Endothelial cell (in vitro differentiated cells): ENCODE data around the gene CYTH2. TPM values are rescaled to one million over a fixed set of nuclear protein-coding genes. Genes with fewer than 3 reads are reported as not detected.
A peak's percentile ranks its signal among the peaks of the same experiment; 100 is the strongest.

Experiments used
- DNase-seq: peaks from one replicate; pipeline ENCODE4 v3.0.0; 2021; ENCODE audit warnings: low spot score
- H3K27ac Mint-ChIP-seq: one replicate; pipeline ENCODE4 v1.8.0; 2021; ENCODE audit warnings: mixed read lengths, inconsistent platforms; ENCODE audit not compliant: unreplicated experiment
- H3K27me3 Mint-ChIP-seq: one replicate; pipeline ENCODE4 v1.8.0; 2021; ENCODE audit warnings: mild to moderate bottlenecking, moderate library complexity, mixed read lengths, inconsistent platforms; ENCODE audit not compliant: unreplicated experiment
- H3K36me3 Mint-ChIP-seq: one replicate; pipeline ENCODE4 v1.8.0; 2021; ENCODE audit warnings: mild to moderate bottlenecking, low read depth, mixed read lengths, inconsistent platforms; ENCODE audit not compliant: unreplicated experiment
- H3K4me1 Mint-ChIP-seq: one replicate; pipeline ENCODE4 v1.8.0; 2021; ENCODE audit warnings: mild to moderate bottlenecking, mixed read lengths, inconsistent platforms; ENCODE audit not compliant: unreplicated experiment
- H3K4me3 Mint-ChIP-seq: one replicate; pipeline ENCODE4 v1.8.0; 2021; ENCODE audit warnings: mild to moderate bottlenecking, mixed read lengths, inconsistent platforms; ENCODE audit not compliant: unreplicated experiment
- H3K9me3 Mint-ChIP-seq: one replicate; pipeline ENCODE4 v1.8.0; 2021; ENCODE audit warnings: mixed read lengths, inconsistent platforms; ENCODE audit not compliant: unreplicated experiment
- total RNA-seq: library from RNA; stranded (reverse); fragmentation: NEBNext Ultra II Directional; extraction: Animal tissue kit (Norgen Biotek cat#: 25700); gene quantifications from one replicate; pipeline ENCODE4 v1.2.1, GENCODE V29; 2021; ENCODE audit not compliant: unreplicated experiment
- TF ChIP-seq, protein P1 (sequence below): fragments of 200-600 bp; sonication (generic); IDR thresholded peaks from one replicate; pipeline ENCODE4 v1.5.0; 2021; ENCODE audit warnings: antibody characterized with exemption; ENCODE audit not compliant: unreplicated experiment

CYTH2 gene
- total RNA-seq, 1 donor from 2014 or later: 165 TPM

DNA sequence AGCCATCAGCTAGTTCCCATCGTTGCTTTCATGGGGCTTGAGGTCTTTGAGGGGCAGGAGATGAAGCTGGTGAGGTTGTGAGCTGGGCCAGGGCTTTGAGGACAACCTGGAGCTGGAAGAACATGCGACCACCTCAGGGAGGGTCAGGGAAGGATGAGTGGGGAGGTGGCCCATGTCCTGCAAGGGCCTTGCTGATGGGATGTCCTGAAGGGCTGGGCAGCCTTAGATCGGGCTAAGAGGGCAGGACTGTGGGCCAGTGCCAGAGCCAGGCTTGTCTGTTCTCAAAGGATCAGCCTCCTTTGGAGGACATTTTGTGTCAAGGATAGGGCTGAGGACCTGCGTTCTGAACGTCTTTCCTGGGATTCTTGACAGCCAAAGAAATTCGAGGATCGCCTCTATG, 10.5 kb downstream of the CYTH2 start:
- peaks cover 19% of the 10 kb centered on the region for H3K4me1 Mint-ChIP-seq
- peak overlapping the region; percentile 52 for H3K27ac Mint-ChIP-seq
- H3K27me3 Mint-ChIP-seq: peaks cover 37% of the 10 kb centered on the region
- no peaks in the 10 kb centered on the region for H3K9me3 Mint-ChIP-seq
- H3K36me3 Mint-ChIP-seq: peaks cover 18% of the 10 kb centered on the region
- H3K4me3 Mint-ChIP-seq: peak overlapping the region; percentile 72
- DNase-seq: no peak
- TF ChIP-seq, protein P1, sequence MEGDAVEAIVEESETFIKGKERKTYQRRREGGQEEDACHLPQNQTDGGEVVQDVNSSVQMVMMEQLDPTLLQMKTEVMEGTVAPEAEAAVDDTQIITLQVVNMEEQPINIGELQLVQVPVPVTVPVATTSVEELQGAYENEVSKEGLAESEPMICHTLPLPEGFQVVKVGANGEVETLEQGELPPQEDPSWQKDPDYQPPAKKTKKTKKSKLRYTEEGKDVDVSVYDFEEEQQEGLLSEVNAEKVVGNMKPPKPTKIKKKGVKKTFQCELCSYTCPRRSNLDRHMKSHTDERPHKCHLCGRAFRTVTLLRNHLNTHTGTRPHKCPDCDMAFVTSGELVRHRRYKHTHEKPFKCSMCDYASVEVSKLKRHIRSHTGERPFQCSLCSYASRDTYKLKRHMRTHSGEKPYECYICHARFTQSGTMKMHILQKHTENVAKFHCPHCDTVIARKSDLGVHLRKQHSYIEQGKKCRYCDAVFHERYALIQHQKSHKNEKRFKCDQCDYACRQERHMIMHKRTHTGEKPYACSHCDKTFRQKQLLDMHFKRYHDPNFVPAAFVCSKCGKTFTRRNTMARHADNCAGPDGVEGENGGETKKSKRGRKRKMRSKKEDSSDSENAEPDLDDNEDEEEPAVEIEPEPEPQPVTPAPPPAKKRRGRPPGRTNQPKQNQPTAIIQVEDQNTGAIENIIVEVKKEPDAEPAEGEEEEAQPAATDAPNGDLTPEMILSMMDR: no peak

DNA sequence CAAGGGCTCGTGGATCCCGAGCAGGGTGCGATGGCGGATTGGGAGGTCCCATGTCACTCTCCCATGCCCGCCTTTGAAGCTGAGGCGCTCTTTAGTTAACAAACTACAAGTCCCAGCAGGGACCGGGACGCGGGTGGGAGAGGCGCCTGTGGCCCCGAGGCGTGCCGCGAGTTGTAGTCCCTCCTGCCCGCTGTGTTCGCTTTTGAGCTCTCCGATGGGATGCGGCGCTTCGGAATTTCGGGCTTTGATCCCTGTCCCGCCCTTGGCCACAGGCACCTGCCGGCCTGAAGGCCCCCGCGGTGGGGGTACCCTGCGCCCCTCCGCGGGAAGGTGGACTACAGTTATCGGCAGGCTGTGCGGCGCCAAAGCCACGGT, 11.0 kb downstream of the CYTH2 start:
- no peak for DNase-seq
- Mint-ChIP-seq H3K27me3 (peaks cover 35% of the 10 kb centered on the region), H3K9me3 (no peaks in the 10 kb centered on the region), H3K27ac (peak overlapping the region; percentile 5), H3K36me3 (peaks cover 16% of the 10 kb centered on the region), H3K4me3 (no peak overlapping the region), H3K4me1 (peaks cover 18% of the 10 kb centered on the region)
- TF ChIP-seq, protein P1: no peak

DNA sequence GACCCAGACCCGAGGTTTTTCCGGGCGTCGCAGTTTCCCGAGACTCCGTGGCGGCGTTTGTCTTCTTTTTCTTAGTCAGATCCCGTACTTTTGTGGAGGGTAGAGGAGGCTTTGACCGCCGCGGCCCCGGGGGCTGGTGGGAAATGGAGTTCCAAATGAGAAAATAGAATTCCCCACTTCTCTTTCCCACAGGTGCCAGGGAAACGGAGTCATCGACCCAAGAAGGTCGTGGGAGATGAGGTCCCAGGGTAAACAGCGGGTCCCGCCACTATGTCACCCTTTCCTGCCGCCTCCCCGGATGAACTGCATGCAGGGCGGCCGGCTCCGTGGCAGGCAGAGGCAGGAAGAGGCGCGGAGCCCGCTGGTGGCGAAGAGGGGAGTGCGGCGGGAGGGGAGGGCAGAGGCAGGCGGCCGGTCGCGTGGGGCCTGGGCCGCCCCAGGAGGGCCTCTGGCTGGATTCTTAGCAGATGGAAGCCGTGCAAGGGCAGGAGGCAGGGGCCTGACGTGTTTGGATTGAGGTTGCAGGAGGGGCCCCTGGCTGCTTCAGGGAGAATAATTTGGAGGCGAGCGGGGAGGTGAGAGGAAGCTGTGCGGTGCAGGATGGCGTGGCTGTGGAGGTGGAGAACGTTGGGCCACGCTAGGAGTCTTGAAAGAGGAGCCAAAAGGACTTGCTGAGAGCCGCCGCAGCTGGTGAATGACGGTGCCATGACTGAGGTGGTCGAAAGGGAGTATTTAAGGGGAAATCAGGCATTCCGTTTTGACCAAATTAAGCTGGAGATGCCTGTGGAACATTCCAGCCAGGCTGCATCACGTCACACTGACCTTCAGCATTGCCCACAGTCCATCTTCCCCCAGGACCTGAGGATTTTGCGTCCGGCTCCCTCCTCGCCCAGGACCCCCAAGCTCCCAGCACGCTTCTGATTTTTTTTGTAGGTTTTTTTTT, 11.7 kb downstream of the CYTH2 start:
- H3K36me3 Mint-ChIP-seq: peaks cover 9% of the 10 kb centered on the region
- H3K27ac Mint-ChIP-seq: peak overlapping the region; percentile 79
- peaks cover 16% of the 10 kb centered on the region for H3K4me1 Mint-ChIP-seq
- TF ChIP-seq, protein P1: no peak
- peaks cover 29% of the 10 kb centered on the region for H3K27me3 Mint-ChIP-seq
- no peak for DNase-seq
- H3K4me3 Mint-ChIP-seq: no peak overlapping the region
- H3K9me3 Mint-ChIP-seq: no peaks in the 10 kb centered on the region

DNA sequence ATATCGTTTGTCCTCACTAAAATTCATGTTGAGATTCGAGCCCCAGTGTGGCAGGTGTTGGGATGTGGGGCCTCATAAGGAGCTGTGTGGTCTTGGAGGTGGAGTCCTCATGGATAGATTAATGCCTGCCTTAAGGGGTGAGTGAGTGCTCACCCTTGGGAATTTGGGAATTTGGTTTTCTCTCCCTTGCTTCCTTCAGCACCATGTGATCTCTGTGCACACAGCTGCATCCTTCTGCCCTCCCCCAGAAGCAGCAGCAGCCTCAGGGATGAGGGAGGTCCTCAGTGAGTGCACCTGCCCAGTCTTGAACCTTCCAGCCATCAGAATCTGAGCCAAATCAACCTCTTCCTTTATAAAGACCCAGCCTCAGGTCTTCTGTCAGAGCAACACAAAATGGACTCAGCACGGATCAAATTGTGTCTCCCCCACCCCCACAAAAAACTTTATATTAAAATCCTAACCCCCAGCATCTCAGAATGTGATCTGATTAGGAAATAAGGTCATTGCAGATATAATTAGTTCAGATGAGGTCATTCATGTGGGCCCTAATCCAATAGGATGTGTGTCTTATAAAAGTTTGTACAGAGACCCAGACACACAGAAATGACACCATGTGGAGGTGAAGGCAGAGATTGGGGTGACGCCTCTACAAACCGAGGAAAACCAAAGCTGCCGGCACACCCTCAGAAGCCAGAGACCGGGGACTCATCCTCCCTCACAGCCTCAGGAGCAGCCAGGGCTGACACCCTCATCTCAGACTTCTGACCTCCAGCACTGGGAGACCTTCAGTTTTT, 12.9 kb downstream of the CYTH2 start:
- Mint-ChIP-seq H3K27me3 (peaks cover 22% of the 10 kb centered on the region), H3K27ac (peak overlapping the region; percentile 52), H3K4me1 (peaks cover 16% of the 10 kb centered on the region), H3K9me3 (no peaks in the 10 kb centered on the region), H3K4me3 (peak overlapping the region; percentile 47), H3K36me3 (peaks cover under 1% of the 10 kb centered on the region)
- DNase-seq: no peak
- TF ChIP-seq, protein P1: no peak

DNA sequence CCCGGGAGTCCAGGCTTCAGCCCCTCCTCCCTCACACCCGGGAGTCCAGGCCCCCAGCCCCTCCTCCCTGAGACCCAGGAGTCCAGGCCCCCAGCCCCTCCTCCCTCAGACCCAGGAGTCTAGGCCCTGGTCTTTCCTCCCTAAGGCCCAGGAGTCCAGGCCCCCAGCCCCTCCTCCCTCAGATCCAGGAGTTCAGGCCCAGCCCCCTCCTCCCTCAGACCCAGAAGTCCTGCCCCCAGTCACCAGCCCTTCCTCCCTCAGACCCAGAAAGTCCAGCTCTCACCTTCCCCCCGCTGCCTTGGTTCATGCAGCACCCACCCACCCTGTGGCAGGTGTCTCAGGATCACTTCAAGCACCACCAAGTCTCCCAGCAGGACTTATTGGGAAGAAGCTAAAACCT, 14.1 kb downstream of the CYTH2 start:
- no peak overlapping the region for H3K4me3 Mint-ChIP-seq
- no peaks in the 10 kb centered on the region for H3K36me3 Mint-ChIP-seq
- H3K27me3 Mint-ChIP-seq: peaks cover 27% of the 10 kb centered on the region
- DNase-seq: no peak
- TF ChIP-seq, protein P1: no peak
- no peak overlapping the region for H3K27ac Mint-ChIP-seq
- H3K9me3 Mint-ChIP-seq: no peaks in the 10 kb centered on the region
- peaks cover 16% of the 10 kb centered on the region for H3K4me1 Mint-ChIP-seq
